Hematopoietic multipotent progenitor cell treated with erythropoietin and hydrocortisone succinate and interleukin-3 and kit ligand, for 17 days (in vitro differentiated cells): ENCODE data around the gene DPH6.
"Not testable (repeated sequence)": the region's sequence is repeated elsewhere in the genome, so short reads cannot be mapped to it uniquely, and the experiment has no call there.

Experiments
- DNase-seq: peaks from one replicate; pipeline ENCODE4 v3.0.0-alpha.2; 2015; ENCODE audit warnings: low spot score

The DPH6 gene

DNA sequence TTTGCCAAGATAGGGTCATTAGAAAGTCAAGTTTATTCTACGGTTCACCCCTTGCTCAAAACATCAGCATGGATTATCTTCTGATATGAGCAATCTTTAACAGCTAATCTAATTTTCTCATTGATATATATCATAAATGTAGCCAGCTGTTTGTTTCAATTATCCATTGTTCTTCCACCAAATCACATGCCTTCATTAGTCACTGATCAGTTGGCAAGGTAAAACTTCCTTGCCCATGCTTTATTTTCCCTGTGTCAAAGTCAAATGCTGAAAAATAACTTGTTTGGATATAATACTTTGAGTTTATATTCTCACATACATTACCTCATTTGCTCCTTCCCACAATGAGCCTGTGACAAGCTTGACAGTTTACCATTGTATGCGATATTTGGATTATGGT, 60.6 kb downstream of the DPH6 start:
- no peak for DNase-seq

DNA sequence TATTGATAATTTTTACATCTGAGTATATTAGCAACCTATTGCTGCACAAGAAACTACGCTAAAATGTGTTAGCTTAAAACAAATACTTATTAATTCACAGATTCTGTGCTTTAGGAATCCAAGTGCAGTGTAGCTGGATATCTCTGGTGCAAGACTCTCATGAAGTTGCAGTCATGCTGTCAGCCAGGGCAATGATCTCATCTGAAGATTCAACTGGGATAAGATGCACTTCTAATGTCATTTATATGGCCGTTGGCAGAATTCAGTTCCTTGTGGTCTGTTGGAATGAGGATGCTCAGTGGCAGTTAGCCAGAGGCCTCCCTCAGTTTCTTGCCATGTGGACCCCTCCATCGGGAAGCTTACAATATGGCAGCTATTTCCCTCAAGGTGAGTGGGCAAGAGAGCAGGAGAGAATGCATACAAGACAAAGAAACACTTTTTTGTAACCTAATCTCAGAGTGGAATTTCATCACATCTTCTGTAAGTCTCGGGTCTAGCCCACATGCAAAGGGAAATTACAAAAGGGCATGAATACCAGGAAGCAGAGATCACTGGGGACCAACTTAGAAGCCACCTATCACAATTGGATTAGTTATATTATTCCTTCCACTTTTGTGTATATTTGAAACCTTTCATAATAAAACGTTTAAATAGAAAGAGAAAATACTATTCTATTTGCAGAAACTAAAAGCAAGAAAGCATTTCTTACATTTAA, 61.6 kb downstream of the DPH6 start:
- no peak for DNase-seq

DNA sequence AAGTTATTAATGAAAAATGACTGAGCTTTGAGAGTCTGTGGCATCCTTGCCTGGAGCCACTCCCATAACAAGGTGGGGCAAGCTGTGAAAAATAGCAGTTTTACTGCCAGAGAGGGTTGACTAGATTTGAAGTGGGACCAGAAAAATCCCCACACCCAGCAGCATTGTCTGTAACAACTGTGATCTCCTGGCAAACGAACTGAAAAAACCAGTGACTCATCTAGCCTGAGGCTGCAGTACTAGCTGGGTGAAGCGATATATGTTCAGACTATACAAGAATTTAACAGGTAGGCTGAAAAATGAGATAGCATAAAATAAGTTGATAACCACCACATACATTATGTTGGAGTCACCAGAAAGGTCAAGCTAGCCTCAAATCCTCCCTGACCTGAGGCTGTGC, 64.0 kb downstream of the DPH6 start:
- no peak for DNase-seq

DNA sequence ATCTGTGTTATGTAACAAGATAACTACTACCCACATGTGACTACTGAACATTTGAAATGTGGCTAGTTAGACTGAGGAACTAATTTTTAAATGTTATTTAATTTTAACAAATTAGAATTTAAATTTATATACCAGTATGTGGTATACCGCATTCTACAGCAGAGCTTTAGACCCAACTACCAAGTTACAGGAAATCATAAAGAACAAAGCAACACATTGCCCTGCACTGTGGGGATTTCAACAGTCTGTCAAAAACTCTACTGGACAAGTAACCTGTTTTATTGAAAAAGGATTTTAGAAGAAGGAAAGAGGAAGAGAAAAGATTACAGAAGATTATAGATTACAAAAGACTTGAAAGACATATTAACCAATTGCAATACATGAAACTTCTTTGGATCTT, 64.9 kb downstream of the DPH6 start:
- no peak for DNase-seq

DNA sequence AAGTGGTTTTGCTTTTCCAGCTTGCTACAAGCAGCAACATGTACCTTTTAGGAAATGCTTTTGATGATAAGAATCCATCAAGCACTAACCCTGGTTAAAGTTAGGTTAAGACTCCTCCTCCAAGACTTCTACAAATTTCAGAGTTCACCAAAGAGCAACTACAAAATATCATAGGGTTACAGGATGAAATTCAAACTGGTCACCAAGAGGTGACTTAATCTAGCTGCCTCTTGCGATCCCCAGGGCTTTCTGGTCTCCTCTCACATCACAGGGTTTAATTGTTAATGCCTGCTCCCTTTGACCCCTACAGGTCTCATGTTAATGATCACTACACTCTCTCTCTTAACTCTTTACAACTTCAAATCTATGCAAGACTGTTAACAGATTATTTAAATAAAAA, 66.5 kb downstream of the DPH6 start:
- DNase-seq = no peak

DNA sequence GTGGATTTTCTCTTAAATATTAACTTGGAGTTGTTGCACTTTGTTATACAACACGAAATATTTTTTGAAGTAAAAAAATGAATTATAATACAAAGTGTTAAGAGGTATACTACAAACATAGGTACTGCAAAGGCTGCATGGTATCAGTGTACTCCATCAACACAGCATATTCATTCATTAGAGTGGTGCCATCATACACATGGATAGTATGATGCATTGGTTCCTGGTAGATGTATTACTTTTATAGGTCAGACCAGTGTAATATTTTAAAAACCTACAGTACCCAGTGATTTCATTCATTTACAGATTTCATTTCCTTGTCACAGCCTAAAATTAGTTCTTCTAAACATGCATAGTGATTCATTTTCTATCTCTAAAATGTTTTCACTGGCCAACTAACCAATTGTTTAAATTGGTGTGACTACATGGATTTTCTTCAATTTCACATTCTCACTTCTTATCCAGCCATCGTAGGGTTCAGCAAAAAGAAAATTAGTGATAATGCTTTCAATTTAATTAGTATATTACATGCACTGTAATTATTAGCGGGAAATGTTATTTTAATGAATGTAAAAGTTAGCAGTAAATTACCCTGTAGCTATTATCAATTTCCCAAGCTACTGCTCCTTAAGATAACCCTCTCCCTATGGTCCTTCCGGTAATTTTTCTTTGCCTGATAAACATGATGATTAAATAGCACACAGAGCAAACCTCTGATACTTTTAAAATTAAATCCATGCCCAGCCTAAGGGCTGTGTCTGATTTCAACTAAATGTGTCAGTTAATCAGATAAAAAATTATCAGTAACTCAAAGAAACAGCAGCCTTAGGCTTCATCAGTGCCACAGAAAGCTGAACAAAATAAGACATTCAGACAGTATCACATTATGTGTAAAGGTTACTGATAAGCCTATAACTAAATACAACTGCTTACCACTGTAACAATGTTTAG, 68.4 kb downstream of the DPH6 start:
- no peak for DNase-seq

DNA sequence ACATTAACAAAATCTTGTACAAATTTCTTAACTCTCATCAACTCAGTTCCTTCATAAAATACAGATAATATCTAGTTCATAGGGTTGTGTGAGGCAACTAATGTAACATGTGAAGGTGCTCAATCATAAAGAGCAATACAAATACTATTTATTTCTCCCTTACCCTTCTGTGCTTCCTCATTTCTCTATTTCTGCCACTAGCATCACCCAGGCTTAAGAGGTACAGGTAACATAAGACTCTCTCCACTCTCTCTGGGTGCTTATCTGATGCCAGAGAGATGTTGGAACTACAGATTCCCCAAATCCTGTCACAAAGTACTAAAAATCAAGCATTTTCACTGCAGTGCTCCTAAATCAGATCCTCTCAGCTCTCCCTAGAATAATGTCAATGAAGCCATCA, 74.9 kb downstream of the DPH6 start:
- no peak for DNase-seq

DNA sequence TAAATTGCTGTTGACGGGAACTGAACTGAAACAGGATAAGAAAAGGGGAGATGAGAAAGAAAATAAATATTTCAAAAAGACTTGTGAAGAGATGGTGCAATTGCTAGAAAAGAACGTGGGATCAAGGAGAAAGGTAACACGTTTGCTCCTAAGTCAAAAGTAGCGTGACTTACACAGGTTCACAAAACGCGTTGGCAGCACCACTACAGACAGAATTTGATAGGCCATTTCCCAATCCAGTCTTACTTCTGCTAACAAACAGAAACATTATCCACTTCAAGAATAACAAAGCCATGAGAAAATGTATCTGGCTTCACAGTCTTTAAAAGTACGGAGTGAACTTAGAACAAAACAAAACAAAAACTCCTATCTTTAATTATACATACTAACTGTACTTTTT, 75.5 kb downstream of the DPH6 start:
- no peak for DNase-seq

DNA sequence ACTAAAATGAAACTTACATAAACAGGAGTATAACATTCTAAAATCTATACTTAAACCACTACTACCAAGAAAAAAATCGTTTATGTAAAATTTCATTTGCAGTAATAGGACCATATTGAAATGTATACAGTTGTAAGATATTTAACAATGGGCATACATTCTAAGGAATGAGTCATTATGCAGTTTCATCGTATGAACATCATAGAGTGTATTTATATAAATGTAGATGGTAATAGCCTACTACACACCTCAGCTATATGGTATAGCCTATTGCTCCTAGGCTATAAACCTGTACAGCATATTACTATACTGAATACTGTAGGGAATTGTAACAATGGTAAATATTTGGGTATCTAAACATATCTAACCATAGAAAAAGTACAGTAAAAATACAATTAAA, 79.5 kb downstream of the DPH6 start:
- no peak for DNase-seq

DNA sequence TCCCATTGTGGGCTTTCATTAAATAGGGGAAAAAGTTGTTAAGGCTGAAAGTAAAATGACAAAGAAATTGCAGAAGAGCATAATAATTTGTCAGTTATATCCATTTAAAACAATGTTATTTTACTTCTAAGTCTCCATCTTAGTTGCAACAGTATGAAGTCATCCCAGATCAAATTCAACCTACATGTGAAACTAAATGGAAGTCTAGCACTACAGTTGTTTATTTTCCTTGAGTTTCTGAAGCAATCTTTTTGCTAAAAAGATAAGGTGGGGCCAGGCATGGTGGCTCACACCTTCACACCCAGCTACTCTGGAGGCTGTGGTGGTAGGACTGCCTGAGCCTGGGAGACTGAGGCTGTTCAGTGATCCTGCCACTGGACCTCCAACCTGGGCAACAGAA, 80.2 kb downstream of the DPH6 start:
- DNase-seq = no peak

DNA sequence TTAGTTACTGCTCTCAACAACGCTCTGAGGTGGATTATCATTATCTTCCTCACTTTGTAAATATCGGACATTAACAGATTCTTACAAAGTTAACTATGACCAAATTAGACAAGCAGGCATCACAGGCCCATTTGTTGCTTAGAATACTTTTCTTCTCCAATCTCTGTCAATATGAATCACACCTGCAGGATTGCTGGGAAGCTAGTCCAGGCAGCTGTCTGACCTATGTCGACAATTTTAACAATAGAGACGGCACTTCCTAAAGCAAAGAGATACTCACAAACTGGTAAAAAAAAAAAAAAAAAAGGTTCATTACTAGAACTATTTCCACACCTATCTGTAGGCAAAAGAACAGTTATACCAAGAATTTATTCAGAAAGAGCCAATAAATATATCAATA, 85.3 kb downstream of the DPH6 start:
- DNase-seq = no peak

DNA sequence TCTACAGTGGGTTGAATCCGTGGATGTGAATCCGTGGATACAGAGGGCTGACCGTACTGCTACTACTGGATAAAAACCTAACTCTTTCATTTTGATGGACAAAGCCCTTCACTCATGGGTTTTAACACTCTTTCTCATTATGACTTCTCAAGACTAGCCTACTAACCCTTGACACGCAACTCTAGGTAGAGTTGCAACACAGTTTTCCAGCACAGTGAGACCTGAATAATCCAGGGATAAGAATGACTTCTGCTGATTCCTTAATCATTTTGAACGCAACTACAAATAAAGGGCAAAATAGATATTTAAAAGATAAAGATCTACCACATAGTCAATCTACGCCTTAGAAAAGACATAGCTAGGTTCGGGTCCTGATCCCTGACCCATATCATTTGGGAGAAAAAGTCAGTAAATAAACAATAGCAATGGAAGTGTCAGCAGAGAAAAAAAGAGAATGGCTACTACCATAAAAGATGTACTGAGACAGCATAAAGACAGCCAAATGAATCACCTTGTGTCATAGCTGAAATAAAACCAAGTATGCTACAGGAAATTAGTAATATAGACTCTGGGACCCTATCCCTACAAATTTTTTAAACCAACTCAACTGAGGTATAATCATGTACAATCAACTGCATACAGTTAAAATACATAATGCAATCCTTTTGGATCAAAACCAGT, 87.6 kb downstream of the DPH6 start:
- DNase-seq = no peak

DNA sequence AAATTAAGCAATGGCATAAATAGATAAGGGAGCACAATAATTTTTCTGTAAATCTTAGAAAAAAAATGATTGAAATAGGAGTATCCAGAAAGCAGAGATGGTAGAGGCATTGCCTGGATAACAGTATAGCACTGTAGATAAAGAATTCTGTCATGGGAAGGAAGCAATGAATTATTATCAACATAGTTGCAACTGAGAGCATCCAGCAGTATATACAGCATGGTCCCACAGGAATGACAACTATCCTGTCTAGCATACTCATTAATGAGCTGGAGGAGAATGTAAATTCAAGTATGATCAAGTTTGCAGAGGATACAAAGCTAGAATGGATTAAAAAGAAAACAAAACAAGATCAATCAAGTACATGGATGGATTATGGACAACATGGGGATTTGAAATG, 90.8 kb downstream of the DPH6 start:
- DNase-seq = no peak

DNA sequence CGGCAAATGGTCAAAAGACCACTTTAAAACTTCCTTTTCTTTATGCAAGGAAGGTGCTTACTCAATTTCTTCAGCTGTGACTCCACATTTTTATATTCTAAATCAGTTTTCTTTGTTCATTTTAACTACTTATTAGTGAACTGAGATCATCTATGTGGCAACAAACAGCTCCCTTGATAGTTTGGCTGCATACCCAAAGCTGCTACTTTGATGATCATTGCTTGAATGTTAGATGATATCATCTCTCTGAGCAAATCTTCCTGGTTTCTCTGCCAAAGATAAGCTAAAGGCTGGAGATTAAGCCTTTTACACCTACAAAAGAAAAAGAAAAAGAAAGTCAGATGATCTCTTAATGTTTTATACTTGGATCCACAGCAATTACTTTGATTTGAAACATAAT, 95.5 kb downstream of the DPH6 start:
- no peak for DNase-seq

DNA sequence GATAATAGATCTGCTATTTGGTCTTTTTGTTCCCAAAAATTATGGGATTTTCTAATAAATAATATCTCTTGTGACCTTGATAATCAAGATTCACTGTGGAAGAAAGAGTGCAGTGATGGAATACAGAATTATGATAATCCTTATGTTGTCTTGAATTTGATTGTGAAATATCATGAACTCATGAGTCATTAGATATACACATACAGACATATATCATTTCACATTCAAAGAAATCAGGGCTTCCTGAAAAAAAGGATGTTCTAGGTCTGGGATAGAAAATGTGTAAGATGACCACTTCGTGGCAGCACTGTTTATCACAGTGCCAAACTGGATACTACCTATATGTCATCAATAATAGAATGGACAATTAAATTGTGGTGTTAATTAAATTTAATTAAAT, 97.7 kb downstream of the DPH6 start:
- DNase-seq = no peak

DNA sequence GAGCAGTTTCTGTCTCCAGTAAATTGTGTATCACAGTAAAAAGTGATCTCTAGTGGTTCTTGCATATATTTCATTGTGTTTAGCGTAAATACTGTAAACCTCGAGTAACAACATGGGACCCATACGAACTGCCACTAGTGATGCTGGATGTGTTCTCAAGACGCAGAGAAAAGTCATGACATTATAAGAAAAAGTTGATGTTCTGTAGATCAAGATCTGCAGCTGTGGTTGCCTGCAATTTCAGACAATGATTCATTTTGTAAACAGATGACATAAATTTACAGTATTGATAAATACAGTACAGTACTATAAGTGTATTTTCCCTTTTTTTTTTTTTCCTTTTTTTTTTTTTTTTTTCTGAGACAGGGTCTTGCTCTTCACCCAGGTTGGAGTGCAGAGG, 100.1 kb downstream of the DPH6 start:
- DNase-seq = no peak

DNA sequence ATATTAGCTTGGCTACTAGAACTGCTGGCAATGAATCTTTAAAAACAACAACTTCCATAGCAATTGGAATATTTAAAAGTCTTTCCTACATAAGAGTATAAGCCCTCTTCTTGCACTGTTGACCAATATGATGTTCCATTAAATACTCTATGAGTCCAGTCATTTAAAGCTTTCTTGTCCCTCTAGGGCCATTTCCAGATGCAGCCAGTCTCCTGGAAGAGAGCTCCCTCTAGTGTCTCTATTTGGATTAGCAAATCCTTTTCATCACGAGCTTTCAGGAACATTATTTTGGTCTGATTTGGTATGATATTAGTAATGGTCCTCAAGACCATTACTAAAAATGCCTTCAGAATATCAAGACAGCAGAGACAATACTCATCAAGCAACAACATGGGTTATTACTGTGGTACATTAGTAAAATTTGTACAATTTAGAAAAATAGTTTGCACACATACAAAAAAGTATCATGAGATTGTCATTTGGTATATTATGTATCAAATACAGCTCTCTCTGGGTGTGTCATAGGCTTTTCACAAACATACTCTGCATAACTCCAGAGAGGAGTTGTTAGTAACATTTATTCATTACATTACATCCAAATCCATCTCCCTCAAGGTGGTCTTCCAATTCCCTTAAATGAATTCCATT, 101.3 kb downstream of the DPH6 start:
- peak; percentile 44 for DNase-seq

DNA sequence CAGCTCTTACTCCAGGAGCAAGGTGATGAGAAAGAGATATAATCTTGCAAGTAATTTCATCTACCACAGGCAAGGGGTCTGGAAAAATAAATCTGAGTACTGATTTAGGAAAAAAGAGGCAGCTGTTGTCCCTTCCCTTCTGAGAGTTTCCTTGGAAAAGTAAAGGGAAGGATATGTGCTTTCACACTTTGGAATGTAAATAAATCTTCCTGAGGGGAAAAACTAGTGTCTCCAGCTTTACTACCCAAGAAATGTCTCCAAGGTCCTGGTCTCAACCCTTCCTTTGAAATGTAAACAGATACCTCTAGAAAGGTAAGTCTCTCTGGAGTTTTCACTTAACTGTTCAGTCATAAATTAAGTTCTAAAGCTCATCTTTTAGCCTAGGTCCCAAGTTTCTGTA, 102.6 kb downstream of the DPH6 start:
- no peak for DNase-seq

DNA sequence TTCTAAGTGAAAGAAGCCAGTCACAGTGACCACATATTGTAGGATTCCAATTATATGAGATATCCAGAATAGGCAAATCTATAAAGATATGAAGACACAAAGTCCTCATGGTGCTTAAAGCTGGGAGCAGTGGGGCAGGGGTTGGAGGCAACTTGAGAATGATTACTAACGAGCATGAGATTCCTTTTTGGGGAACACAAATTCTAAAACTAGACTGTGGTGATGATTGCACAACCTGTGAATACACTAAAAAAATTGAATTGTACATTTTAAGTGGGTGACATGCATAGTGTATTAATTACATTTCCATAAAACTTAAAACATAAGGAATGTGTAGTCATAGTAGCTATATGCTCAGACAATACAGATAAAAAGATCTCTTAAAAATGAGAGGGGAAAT, 103.2 kb downstream of the DPH6 start:
- DNase-seq = no peak

DNA sequence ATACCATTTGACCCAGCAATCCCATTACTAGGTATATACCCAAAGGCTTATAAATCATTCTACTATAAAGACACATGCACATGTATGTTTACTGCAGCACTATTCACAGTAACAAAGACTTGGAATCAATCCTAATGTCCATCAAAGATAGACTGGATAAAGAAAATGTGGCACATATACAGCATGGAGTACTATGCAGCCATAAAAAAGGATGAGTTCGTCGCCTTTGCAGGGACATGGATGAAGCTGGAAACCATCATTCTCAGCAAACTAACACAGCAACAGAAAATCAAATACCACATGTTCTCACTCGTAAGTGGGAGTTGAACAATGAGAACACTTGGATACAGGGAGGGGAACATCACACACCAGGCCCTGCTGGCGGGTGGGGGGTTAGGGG, 104.7 kb downstream of the DPH6 start:
- DNase-seq = not testable (repeated sequence)

DNA sequence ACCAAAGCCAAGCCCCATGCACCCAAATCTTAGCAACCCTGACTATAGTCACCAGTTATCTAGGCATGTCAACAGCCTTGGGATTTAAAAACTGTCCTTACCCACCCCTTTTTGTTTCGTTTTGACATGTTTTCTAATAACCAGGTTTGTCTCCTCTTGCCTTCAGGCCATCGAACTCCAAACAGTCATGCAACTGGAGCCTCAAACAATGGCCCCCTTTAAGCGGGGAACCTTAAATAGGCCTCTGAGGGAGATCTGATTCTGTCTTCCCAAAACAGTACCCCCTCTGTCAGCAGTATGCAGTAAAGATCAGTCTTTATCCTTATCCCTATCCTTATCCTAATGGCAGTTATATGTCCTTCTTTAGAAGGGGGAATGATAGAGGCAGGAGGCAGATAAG, 105.7 kb downstream of the DPH6 start:
- no peak for DNase-seq

DNA sequence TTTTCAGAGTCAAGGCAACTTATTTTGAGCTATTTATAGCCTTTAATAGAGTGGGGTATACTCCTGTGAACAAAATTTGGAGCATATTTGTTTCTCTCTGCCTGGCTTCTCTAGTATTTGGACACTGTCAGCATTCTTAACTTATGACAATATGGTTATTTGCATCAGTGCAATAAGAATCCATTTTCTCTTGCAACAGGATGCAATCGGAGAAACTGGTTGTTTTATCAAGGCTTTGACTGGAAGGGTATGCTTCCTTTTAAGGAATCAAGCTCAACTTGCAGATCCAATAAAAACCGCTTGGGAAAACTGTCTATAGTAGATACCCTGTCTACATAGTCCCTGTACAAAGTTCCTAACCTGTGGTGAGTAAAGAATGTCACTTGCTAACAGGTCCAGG, 106.7 kb downstream of the DPH6 start:
- DNase-seq = no peak

DNA sequence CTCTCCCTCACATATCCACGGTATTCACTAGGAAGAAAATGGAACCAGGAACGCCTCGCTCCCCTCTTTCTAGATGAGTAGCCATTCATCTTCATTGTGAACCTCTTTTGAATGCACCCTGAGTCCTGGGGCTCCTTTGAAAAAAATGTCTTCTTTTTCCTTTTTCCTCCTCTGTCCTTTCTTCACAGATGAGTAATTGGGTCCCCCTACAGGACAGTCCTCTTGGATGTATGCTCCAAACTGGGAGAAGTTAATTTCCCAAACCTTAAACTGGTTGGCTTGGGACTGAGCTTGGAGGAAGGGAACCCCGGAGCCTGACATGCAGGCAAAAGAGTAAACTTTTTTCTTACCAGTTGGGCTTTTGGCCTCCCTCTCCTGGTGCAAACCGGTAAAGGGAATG, 108.8 kb downstream of the DPH6 start:
- DNase-seq = no peak
